ENCODE data around the gene XYLT2.
"Not testable (repeated sequence)": the region's sequence is repeated elsewhere in the genome, so short reads cannot be mapped to it uniquely, and the experiment has no call there.

The XYLT2 gene

GRCh38 chr17:50312308-50312707 is 33.6 kb upstream of the XYLT2 start:
- no peak for TF ChIP-seq CTCF (IDR thresholded peaks at IDR 0.05; ENCODE audit: insufficient read depth, low read depth, low read length, missing control alignments)
- H3K4me3 ChIP-seq (ENCODE audit: low read depth, low read length): no peak overlapping the region
- no peak for DNase-seq (ENCODE audit: low read depth)

- TF ChIP-seq CTCF (IDR thresholded peaks at IDR 0.05; ENCODE audit: insufficient read depth, low read depth, low read length, missing control alignments): no peak
- no peak overlapping the region for H3K4me3 ChIP-seq (ENCODE audit: low read depth, low read length)
- no peak for DNase-seq (ENCODE audit: low read depth)
These were observed 31.4 kb upstream of the XYLT2 start for GRCh38 chr17:50314456-50315011.

GRCh38 chr17:50316016-50316587 is 29.8 kb upstream of the XYLT2 start:
- no peak for TF ChIP-seq CTCF (IDR thresholded peaks at IDR 0.05; ENCODE audit: insufficient read depth, low read depth, low read length, missing control alignments)
- no peak overlapping the region for H3K4me3 ChIP-seq (ENCODE audit: low read depth, low read length)
- peak; percentile 65 for DNase-seq (ENCODE audit: low read depth)

- DNase-seq (ENCODE audit: low read depth); H3K4me3 ChIP-seq (ENCODE audit: low read depth, low read length): not testable (repeated sequence)
These were observed 29.3 kb upstream of the XYLT2 start for GRCh38 chr17:50316660-50317059.

GRCh38 chr17:50317121-50317520 is 28.8 kb upstream of the XYLT2 start:
- DNase-seq (ENCODE audit: low read depth): no peak
- TF ChIP-seq CTCF (IDR thresholded peaks at IDR 0.05; ENCODE audit: insufficient read depth, low read depth, low read length, missing control alignments): no peak
- no peak overlapping the region for H3K4me3 ChIP-seq (ENCODE audit: low read depth, low read length)

- TF ChIP-seq CTCF (IDR thresholded peaks at IDR 0.05; ENCODE audit: insufficient read depth, low read depth, low read length, missing control alignments): no peak
- DNase-seq (ENCODE audit: low read depth): no peak
These were observed 27.2 kb upstream of the XYLT2 start for GRCh38 chr17:50318501-50319285.

GRCh38 chr17:50319306-50320004 is 26.5 kb upstream of the XYLT2 start:
- no peak for TF ChIP-seq CTCF (IDR thresholded peaks at IDR 0.05; ENCODE audit: insufficient read depth, low read depth, low read length, missing control alignments)
- no peak overlapping the region for H3K4me3 ChIP-seq (ENCODE audit: low read depth, low read length)
- DNase-seq (ENCODE audit: low read depth): no peak

More at GRCh38 chr17:50318501-50319285, 27.2 kb upstream of the XYLT2 start:
- H3K4me3 ChIP-seq (ENCODE audit: low read depth, low read length): no peak overlapping the region

Data from GM12865 (cell line).